CD14-positive monocyte (primary cell): ENCODE measurements around the gene FXYD6. TPM values are rescaled to one million over a fixed set of nuclear protein-coding genes. Genes with fewer than 3 reads are reported as not detected.

Experiments used
- DNase-seq, 3 donors: peaks; one replicate each; pipeline ENCODE4 v3.0.0-alpha.2; 2011 to 2022
- H2AFZ ChIP-seq: 2 replicates; pipeline ENCODE4 v1.6.0; 2012; ENCODE audit warnings: mild to moderate bottlenecking, low read depth, low read length, inconsistent platforms; ENCODE audit not compliant: insufficient read depth, poor library complexity, severe bottlenecking
- H3K27ac ChIP-seq, 2 donors: 1 replicate in 1 of 2; 2 replicates in 1 of 2; pipeline ENCODE4 v1.5.1; 2012 to 2013; ENCODE audit warnings: low read length in 2 of 2, control low read depth in 1 of 2, inconsistent platforms in 1 of 2, low read depth in 1 of 2, mild to moderate bottlenecking in 1 of 2
- H3K27me3 ChIP-seq, 2 donors: one replicate each; pipeline versions ENCODE4 v1.6.0 to v1.6.1; 2011 to 2013; ENCODE audit warnings: low read length in 2 of 2; ENCODE audit not compliant: control insufficient read depth in 2 of 2, insufficient read depth in 2 of 2
- H3K36me3 ChIP-seq, 2 donors: replicated peaks in 1 of 2; 1 replicate in 1 of 2; 2 replicates in 1 of 2; pipeline versions ENCODE4 v1.5.1 to v1.6.1; 2012 to 2013; ENCODE audit warnings: low read length in 2 of 2, control low read depth in 1 of 2, inconsistent platforms in 1 of 2, mild to moderate bottlenecking in 1 of 2; ENCODE audit not compliant: insufficient read depth in 2 of 2, control insufficient read depth in 1 of 2
- H3K4me1 ChIP-seq, 2 donors: 1 replicate in 1 of 2; 2 replicates in 1 of 2; pipeline versions ENCODE4 v1.5.1 to v1.6.1; 2012 to 2013; ENCODE audit warnings: low read length in 2 of 2, control low read depth in 1 of 2, inconsistent platforms in 1 of 2, mild to moderate bottlenecking in 1 of 2, moderate library complexity in 1 of 2; ENCODE audit not compliant: insufficient read depth in 2 of 2, control insufficient read depth in 1 of 2
- H3K4me2 ChIP-seq: replicated peaks from 2 replicates; pipeline ENCODE3; 2012; ENCODE audit warnings: low read length, moderate library complexity, mild to moderate bottlenecking; ENCODE audit not compliant: poor library complexity, severe bottlenecking; ENCODE audit errors: extremely low read depth
- H3K4me3 ChIP-seq, 3 experiments: fragments of 200-600 bp in 1 of 3; sonication (generic) in 1 of 3; replicated peaks in 1 of 3; 1 replicate in 2 of 3; 2 replicates in 1 of 3; pipeline ENCODE4 v1.5.1; 2011 to 2013; ENCODE audit warnings: low read length in 3 of 3, mild to moderate bottlenecking in 3 of 3, control low read depth in 2 of 3, low read depth in 2 of 3, inconsistent platforms in 1 of 3, moderate library complexity in 1 of 3
- H3K79me2 ChIP-seq: 2 replicates; pipeline ENCODE4 v1.6.0; 2012; ENCODE audit warnings: mild to moderate bottlenecking, control low read depth, inconsistent platforms, low read length, moderate library complexity; ENCODE audit not compliant: insufficient read depth
- H3K9ac ChIP-seq: 2 replicates; pipeline ENCODE4 v1.6.0; 2017; ENCODE audit warnings: low read length, mild to moderate bottlenecking; ENCODE audit not compliant: insufficient read depth, poor library complexity, severe bottlenecking
- H3K9me3 ChIP-seq, 2 donors: replicated peaks in 1 of 2; 1 replicate in 1 of 2; 2 replicates in 1 of 2; pipeline versions ENCODE4 v1.5.1 to v1.6.1; 2012 to 2013; ENCODE audit warnings: low read length in 2 of 2, control low read depth in 1 of 2; ENCODE audit not compliant: control insufficient read depth in 1 of 2, insufficient read depth in 1 of 2
- H4K20me1 ChIP-seq: 2 replicates; pipeline ENCODE4 v1.6.0; 2012; ENCODE audit warnings: mild to moderate bottlenecking, low read length, control low read depth, moderate library complexity; ENCODE audit not compliant: insufficient read depth
- H3K27ac Mint-ChIP-seq, 7 donors: one replicate each; pipeline ENCODE4 v1.8.0; 2020; ENCODE audit warnings: mild to moderate bottlenecking in 7 of 7, mixed read lengths in 7 of 7, moderate library complexity in 6 of 7, inconsistent platforms in 2 of 7
- H3K27me3 Mint-ChIP-seq, 3 donors: one replicate each; pipeline ENCODE4 v1.8.0; 2021 to 2022; ENCODE audit warnings: low read depth in 3 of 3, mild to moderate bottlenecking in 3 of 3, mixed read lengths in 3 of 3, moderate library complexity in 3 of 3, inconsistent platforms in 1 of 3
- H3K36me3 Mint-ChIP-seq, 2 donors: one replicate each; pipeline ENCODE4 v1.8.0; 2020; ENCODE audit warnings: mixed read lengths in 2 of 2, inconsistent platforms in 1 of 2, mild to moderate bottlenecking in 1 of 2
- H3K4me1 Mint-ChIP-seq: one replicate; pipeline ENCODE4 v1.8.0; 2020; ENCODE audit warnings: mild to moderate bottlenecking, mixed read lengths
- H3K4me3 Mint-ChIP-seq, 2 donors: one replicate each; pipeline ENCODE4 v1.8.0; 2020; ENCODE audit warnings: mild to moderate bottlenecking in 2 of 2, mixed read lengths in 2 of 2, moderate library complexity in 1 of 2
- H3K9me3 Mint-ChIP-seq, 7 donors: one replicate each; pipeline ENCODE4 v1.8.0; 2020 to 2022; ENCODE audit warnings: mixed read lengths in 7 of 7, mild to moderate bottlenecking in 6 of 7, moderate library complexity in 6 of 7, inconsistent platforms in 2 of 7
- CTCF ChIP-seq: fragments of 200-600 bp; IDR thresholded peaks from one replicate; pipeline ENCODE4 v1.8.0; 2022; ENCODE audit warnings: antibody characterized with exemption, mild to moderate bottlenecking
- WGBS: methylation state at CpG from one replicate; pipeline ENCODE4 v1.1.5; 2013; ENCODE audit warnings: missing lambda C conversion rate; ENCODE audit not compliant: insufficient coverage; 5-methylcytosine and 5-hydroxymethylcytosine counted together
- intact Hi-C, 2 donors: fragments of 100-400 bp; cut with micrococcal nuclease; formaldehyde crosslinking; loops; one replicate each; pipeline versions ENCODE4 v1.15.0 to v1.15.1; 2023
- polyA plus RNA-seq, 3 donors: library from polyadenylated mRNA; depleted of rRNA in 1 of 3; unstranded in 2 of 3; stranded (reverse) in 1 of 3; fragments of 300-500 nt in 2 of 3; fragments of >200 nt in 1 of 3; fragmentation: Illumina TruSeq in 2 of 3; gene quantifications; 1 replicate in 2 of 3; 2 replicates in 1 of 3; pipeline ENCODE4 v1.2.3, GENCODE V29; 2012 to 2021

The FXYD6 gene
- polyA plus RNA-seq, 3 donors: 36.4 to 52.1 (median 44.1) TPM

DNA sequence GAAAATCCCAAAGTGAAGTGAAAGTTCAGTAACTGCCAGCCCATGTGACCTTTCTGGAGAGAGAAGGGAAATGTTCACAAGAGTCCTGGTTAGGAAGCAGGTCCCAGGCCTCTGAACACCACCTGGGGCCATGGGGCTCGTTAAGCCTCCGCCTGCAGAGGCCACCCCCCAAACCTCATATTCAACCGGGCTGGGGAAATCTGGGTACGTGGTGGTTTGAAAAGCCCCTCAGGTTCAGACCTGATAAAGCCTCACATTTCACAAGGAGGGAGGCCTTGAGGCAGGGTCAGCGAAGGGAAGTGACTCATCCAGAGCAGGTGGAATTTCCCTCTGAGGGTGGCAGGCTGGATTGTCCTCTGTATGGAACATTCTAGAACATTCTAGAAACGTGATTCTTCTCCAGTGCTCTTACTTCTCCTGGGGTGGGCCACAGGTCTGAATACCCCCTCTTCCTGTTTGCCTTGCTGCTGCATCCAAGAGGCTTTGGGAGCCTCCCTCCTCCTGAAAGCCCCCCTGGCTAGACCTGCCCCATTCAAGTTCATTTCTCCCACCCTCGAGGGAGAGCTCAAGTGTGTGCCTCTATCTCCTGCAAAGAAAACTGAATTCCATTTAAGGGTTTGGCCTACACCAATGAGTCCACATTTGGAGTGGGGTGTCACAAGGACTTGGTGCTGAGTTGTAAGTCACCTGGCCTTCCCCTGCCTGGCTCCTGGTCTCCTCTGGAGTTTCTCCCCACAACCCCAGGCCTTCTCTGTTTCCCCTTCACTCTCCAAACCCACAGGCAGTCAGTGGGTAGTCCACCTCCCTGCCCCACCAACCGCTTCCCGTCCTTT is 58.2 kb downstream of the FXYD6 start:
- Histone ChIP-seq H3K4me2 (no peak overlapping the region), H3K36me3 (no peaks in the 10 kb centered on the region), H3K4me3 (no peak overlapping the region), H3K27me3 (no peaks in the 10 kb centered on the region), H2AFZ (no peak overlapping the region), H3K9ac (peak overlapping the region; percentile 79), H4K20me1 (no peaks in the 10 kb centered on the region), H3K79me2 (no peaks in the 10 kb centered on the region), H3K27ac (peak overlapping the region; percentile 99 to 100), H3K4me1 (peaks cover 73 to 77% of the 10 kb centered on the region in 2 donors), H3K9me3 (no peaks in the 10 kb centered on the region)
- WGBS: 71% methylated on average over 3 of the region's 9 CpGs
- H3K27me3 Mint-ChIP-seq: peaks cover 0 to 1% (median 0%) of the 10 kb centered on the region in 3 donors
- peaks cover 67% of the 10 kb centered on the region for H3K4me1 Mint-ChIP-seq
- H3K36me3 Mint-ChIP-seq: no peaks in the 10 kb centered on the region
- peak overlapping the region in 1 of 2 donors; percentile 31 for H3K4me3 Mint-ChIP-seq
- DNase-seq: peak; percentile 84 to 98 (median 92)
- H3K9me3 Mint-ChIP-seq: peaks cover 0 to 2% (median 0%) of the 10 kb centered on the region in 7 donors
- intact Hi-C loops: loop anchor here (2.0 to 5.0 kb wide), 3 partner anchors 169 to 391 kb away; partner anchors contain the start of gene IL10RA (in 1 of the 2)
- peak overlapping the region; percentile 95 to 99 (median 99) for H3K27ac Mint-ChIP-seq
- peak; percentile 46 for TF ChIP-seq CTCF

DNA sequence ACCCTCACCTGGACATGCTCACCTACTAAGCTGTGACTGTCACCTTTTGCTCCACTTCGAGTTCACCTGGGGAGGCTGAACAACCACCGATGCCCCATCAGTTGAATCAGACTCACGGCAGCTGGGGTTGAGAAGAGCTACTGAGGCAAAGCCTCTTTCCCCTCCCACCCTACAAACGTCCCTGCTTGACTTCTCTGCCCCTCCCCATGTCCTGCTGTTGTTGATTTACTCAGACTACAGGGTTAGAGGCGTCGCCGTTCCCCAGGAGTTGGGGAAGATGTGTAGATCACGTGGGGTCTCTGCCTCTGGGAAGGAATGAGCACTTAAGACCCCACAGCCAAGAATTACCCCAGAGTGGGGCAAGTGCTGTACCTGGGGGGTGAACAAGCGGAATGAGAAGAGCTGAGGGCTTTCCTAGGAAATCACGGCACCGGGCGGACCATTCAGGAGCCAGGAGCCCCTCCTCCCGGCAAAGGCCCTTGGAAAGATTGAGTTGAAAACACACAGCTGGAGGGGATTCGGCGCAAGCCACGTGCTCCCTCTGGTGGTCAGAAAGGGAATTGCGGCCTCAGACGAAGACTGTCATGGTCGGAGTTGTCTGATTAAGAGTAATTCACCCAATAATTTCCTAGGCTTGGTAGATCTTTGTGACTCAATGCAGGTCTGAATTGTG is 59.0 kb downstream of the FXYD6 start:
- intact Hi-C loops: loop anchor here (1.0 to 5.0 kb wide), 4 partner anchors 12 to 390 kb away; partner anchors contain the start of gene IL10RA (in 1 of the 2)
- peak; percentile 87 to 96 (median 89) for DNase-seq
- no peaks in the 10 kb centered on the region for H4K20me1 ChIP-seq
- H3K4me3 ChIP-seq: no peak overlapping the region
- H3K4me1 ChIP-seq: peaks cover 69% of the 10 kb centered on the region in 2 donors
- peak overlapping the region; percentile 79 for H3K9ac ChIP-seq
- Mint-ChIP-seq H3K36me3 (no peaks in the 10 kb centered on the region), H3K27ac (peak overlapping the region; percentile 95 to 99 (median 99)), H3K27me3 (peaks cover 0 to 3% (median 2%) of the 10 kb centered on the region in 3 donors), H3K4me1 (peaks cover 60% of the 10 kb centered on the region), H3K4me3 (no peak overlapping the region), H3K9me3 (peaks cover 0 to 2% (median 0%) of the 10 kb centered on the region in 7 donors)
- peak overlapping the region; percentile 70 for H2AFZ ChIP-seq
- no peaks in the 10 kb centered on the region for H3K27me3 ChIP-seq
- H3K79me2 ChIP-seq: no peaks in the 10 kb centered on the region
- H3K36me3 ChIP-seq: no peaks in the 10 kb centered on the region
- no peak overlapping the region for H3K4me2 ChIP-seq
- WGBS: 37% methylated on average over 8 of the region's 19 CpGs
- peak; percentile 99 for TF ChIP-seq CTCF
- H3K27ac ChIP-seq: peak overlapping the region; percentile 99 to 100
- no peaks in the 10 kb centered on the region for H3K9me3 ChIP-seq
